GM19043 (cell line): ENCODE results near the gene USP53.
"Not testable (repeated sequence)": the region's sequence is repeated elsewhere in the genome, so short reads cannot be mapped to it uniquely, and the experiment has no call there.

Experiments
- ATAC-seq: cut with Tn5 transposase; IDR thresholded peaks from one replicate; pipeline ENCODE4 v1.9.1; 2021; ENCODE audit warnings: low read depth; ENCODE audit not compliant: unreplicated experiment

Gene USP53

DNA sequence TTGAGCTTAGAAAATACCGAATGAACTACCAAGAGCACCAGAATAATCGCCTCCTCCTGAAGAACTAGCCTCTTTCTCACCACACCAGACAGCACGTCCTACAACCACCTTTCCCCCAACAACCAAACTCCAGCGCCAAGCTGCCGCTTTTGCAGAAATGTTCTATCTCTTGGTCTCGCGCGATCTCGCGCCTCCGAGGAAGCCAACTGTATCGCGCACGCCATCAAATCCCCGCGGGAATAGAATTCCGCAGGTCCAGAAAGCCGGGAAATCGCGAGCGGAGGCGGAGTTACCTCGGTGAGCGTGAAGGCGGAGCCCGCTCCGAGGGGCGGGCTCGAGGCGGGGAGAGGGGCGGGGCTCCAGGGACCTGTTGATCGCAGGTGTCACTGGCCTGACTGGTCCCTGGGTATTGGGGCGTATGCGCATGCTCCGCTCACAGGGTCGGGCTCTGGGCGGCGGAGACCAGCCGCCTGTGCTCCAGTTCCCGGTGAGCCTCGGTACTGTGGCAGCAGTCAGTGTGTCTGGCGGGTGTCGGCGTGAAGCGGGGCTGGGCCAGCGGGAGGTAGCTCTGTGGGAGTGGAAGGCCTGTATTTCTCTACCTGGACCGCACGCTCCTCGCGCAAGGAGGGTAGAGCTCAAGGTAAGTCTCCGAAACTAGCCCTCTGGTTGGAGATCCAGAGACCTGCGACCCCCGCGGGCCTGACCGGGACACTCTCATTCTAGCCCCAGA lies at the start of gene USP53:
Gene USP53 (plus strand): TSS at position 480 of the 730 bp plus-strand sequence. CDS start 27,047 bp downstream, outside the sequence.
- peak; percentile 86 for ATAC-seq

DNA sequence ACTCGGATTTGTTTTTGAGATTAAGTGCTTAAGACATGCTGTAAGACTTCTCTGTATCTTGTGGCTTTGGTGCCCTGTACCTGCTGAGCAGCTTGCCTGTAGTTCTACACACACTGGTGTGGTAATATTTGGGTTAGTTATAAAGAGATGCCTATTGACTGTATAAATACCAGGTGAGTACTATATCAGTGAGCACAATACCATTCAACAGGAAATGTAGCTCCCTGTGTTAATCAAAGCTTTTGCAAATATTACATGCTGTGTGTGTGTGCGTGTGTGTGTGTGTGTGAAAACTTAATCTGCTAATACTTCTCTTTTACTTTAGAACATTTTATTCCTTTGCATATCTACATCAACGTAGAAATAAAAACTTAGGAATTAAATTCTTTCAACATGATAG lies 46.7 kb upstream of the USP53 start:
- ATAC-seq: no peak

DNA sequence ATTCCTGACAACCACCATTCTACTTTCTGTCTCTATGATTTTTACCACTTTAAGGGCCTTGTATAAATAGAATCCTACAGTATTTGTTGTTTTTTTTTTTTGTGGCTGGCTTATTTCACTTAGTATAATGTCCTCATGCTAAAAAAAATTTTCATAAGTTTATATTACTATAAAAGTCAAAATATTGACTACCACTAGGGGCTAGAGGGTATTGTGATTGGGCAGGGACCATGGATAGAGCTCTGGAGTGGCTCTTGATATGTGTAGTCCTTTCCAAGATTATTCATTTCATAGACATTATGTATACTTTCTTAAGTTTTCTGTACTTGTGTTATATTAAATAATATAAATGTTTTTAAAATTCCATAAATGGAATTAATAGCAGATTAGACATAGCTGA lies 42.3 kb upstream of the USP53 start:
- ATAC-seq: no peak

- no peak for ATAC-seq
These were observed 40.3 kb upstream of the USP53 start for GRCh38 chr4:119172223-119172622.

- ATAC-seq: not testable (repeated sequence)
These were observed 38.7 kb upstream of the USP53 start for GRCh38 chr4:119173729-119174361.

DNA sequence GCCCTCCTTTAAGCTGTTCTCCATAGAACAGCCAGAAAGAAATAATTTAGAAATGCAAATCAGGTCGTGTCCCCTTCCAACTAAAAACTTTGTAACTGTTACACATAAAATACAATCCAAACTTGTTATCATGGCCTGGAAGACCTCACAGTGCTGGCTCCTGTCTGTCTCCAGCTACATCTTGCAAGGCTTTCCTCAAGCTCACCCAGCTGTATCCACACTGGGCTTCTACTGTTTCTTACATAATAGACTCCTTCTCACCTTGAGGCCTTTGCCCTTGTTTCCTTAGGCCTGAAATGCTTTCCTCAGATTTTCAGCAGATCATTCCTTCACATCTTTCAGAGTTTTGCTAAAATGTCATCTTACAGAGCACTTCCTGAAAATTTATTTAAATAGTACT lies 33.5 kb upstream of the USP53 start:
- ATAC-seq: no peak

DNA sequence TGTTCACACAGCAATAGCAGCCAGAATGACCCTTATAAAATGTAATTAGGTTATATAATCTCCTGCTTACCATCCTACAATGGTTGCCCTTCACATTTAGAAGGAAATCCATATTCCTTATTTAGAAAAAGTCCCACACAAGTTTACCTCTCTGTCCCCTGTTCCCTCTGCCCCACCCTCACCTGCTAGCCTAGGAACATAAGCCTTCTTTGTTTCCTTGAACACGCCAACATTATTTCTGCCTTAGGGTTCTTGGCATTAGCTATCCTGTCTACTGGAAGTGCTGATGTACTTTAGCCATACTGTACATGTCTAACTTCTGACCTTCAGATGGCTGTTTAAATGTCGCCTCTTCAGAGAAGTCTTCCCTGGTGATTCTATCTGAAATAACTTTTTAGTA lies 28.4 kb upstream of the USP53 start:
- no peak for ATAC-seq

DNA sequence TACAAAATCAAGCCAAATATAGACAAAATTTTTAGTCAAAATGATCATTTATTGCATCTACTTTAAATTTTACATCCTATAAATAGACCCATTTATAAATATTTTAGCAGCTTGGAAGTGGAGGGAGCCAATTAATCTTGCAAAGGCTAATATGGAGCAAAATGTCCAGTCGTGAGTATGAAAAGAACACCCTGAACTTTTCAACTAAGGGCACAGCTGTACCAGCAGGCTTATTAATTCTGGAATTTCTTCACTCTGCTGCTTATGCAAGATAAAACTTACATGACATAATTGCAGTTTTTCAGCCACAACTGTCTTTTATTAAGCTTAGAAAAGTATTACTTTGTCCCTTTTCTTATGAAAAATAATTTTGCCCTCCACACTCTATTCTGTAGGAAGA lies 22.9 kb upstream of the USP53 start:
- ATAC-seq: no peak

DNA sequence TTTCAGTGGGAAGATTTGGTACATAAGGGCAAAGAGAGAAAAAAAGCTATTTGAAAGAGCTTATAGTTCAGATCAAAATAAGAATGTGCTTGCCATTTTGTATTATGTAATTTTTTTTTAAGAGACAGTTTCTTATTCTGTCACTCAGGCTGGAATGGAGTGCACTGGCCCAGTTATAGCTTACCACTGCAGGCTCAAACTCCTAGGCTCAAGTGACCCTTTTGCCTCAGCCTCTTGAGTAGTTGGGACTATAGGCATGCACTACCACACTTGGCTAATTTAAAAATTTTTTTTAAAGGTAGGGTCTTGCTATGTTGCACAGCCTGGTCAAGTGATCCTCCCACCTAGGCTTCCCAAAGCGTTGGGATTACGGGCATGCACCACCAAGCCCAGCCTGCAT lies 22.2 kb upstream of the USP53 start:
- ATAC-seq: no peak

DNA sequence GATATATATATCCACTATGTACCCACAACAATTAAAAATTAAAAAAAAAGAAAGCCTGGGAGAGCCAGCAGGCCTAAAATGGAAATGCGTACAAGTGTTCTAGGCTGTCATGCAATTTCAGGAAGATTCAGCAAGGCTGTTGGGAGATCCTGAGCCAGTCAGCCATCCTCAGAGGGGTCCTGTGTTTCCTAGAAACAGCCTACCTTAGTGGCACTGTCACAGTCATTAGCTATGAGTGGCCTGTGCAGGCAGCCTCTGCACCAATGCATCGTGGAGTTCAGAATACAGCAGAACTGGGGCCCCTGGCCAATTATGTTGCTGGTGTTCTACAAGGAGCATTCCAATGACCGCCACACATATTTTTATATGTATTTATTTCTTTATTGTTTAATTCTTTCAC lies 21.0 kb upstream of the USP53 start:
- ATAC-seq: no peak

DNA sequence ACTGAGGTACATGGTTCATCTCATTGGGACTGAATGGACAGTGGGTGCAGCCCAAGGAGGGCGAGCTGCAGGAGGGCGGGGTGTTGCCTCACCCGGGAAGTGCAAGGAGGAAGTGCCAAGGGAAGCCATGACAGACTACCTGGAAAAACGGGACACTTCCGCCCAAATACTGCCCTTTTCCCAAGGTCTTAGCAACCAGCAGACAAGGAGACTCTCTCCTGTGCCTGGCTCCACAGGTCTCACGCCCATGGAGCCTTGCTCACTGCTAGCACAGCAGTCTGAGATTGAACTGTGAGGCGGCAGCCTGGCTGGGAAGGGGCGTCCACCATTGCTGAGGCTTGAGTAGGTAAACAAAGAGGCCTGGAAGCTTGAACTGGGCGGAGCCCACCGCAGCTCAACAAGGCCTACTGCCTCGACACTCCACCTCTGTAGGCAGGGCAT lies 14.7 kb upstream of the USP53 start:
- no peak for ATAC-seq

DNA sequence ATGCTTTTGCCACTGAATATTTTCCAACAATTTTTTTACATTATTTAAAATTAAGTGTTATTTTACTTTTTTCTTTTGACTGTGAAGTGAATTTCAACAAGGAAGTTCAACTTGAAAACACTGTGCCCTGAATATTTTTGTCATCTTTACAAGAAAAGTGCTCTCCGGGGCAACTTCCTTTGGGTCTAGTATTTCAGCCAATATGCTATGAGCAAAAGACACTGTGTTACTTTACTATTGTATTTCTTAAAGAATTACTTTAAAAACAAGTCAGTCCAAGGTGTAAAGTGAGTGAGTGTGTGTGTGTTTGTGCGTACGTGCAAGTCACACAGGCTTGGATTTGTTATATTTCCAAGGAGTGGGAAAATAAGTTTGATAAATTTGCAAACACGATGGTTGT lies 7.6 kb upstream of the USP53 start:
- no peak for ATAC-seq

DNA sequence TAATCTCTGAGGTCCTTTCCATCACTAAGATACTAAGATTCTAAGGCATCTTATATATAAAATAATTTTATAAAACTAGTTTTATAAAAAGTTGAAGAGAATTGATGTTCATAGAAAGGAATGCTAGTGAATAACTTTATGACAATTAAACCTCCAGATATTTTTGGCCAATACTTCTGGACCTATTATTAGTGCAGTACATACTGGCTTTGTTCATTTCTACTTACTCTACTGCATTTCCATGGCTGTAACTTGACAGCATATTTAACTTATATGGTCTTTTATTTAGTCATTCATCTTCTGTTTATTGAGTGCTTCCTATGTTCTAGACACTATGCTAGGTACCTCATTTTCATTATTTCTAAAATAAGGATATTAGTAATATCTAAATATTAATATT lies 6.8 kb upstream of the USP53 start:
- no peak for ATAC-seq

DNA sequence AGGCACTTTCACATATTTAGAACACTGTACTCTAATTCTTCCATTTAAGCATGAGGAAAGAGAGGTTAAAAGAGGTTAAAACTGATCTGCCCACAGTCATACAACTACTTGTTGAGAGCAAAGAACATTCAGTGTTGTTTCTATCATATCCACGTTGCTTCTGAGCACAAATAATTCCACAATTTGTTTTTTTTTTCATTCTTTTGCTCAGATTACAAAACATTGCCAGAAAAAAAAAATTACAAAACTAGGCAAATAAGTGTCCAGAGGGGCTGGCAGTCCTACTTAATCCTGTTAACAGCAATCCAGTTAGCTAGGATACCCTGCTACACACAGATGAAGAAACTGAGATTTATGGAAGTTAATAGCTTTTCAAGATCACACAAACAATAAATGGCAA lies 6.3 kb upstream of the USP53 start:
- ATAC-seq: no peak

DNA sequence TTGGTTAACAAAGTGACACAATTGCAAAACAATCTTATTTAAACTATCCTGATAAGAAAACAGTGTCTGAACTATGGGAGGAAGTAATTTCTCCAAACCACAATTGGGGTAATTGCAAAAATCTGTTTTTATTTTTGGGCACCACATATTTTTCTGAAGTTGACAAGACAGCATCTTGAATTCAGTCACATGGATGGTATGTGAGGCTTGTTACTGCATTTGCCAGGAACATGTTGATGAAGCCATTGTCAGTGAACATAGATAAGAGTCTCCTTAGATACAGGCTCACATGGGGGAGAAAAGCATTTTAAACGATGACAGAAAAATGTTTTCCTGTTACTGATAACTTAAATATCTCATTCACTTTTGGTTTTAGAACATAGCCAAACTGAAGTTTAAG lies 5.5 kb upstream of the USP53 start:
- no peak for ATAC-seq

- ATAC-seq: no peak
These were observed 3.4 kb upstream of the USP53 start for GRCh38 chr4:119209077-119209476.

GRCh38 chr4:119209586-119209985 lies 2.9 kb upstream of the USP53 start:
- ATAC-seq: no peak

- ATAC-seq: no peak
These were observed 1.7 kb upstream of the USP53 start for GRCh38 chr4:119210775-119211174.

GRCh38 chr4:119211867-119212233 lies 663 bp upstream of the USP53 start:
- ATAC-seq: peak; percentile 5

- peak; percentile 49 for ATAC-seq
These were observed 572 bp downstream of the USP53 start for GRCh38 chr4:119212964-119213606.

GRCh38 chr4:119218093-119218492 lies 5.6 kb downstream of the USP53 start:
- ATAC-seq: no peak

- no peak for ATAC-seq
These were observed 8.9 kb downstream of the USP53 start for GRCh38 chr4:119221412-119221811.
